HUES64 (cell line): Measurements from ENCODE around the gene HEATR5B.

ENCODE experiments used
- H3K27ac ChIP-seq: 2 replicates; pipeline ENCODE4 v1.7.0; 2013; ENCODE audit warnings: low read depth, low read length, inconsistent platforms
- H3K27me3 ChIP-seq: 2 replicates; pipeline ENCODE4 v1.6.1; 2013; ENCODE audit warnings: mild to moderate bottlenecking, low read length; ENCODE audit not compliant: insufficient read depth
- H3K36me3 ChIP-seq: 2 replicates; pipeline ENCODE4 v1.6.1; 2013; ENCODE audit warnings: mild to moderate bottlenecking, low read length; ENCODE audit not compliant: insufficient read depth
- H3K4me1 ChIP-seq: 2 replicates; pipeline ENCODE4 v1.6.1; 2013; ENCODE audit warnings: mild to moderate bottlenecking, low read length, moderate library complexity; ENCODE audit not compliant: insufficient read depth
- H3K4me3 ChIP-seq: 2 replicates; pipeline ENCODE4 v1.5.1; 2013; ENCODE audit warnings: mild to moderate bottlenecking, low read length, moderate library complexity
- H3K9ac ChIP-seq: 2 replicates; pipeline ENCODE4 v1.6.1; 2013; ENCODE audit warnings: mild to moderate bottlenecking, low read depth, low read length
- H3K9me3 ChIP-seq: 2 replicates; pipeline ENCODE4 v1.6.1; 2013; ENCODE audit warnings: low read depth, low read length; ENCODE audit not compliant: insufficient read depth
- WGBS: fragments of 150-250, 120-280 bp; methylation state at CpG from one replicate; pipeline ENCODE4 v1.1.7; 2013; ENCODE audit warnings: missing lambda C conversion rate; 5-methylcytosine and 5-hydroxymethylcytosine counted together

HEATR5B gene

DNA sequence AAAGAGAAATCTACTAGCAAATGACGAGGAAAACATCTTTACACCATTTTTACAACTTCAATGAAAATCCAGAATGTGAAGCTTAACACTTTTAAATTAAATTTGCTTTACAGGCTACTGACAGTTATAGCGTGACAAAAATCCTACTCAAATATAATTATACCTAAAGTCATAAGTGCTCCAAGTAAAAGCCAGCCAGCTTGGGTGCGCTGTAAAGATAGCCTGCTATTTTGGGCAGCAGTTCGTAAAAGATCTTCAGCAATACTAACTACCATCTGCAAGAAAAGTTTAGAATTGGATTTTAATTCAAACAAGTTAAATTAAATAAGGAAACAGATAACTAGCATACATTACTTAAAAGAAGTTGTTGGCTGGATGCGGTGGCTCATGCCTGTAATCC is 22.4 kb downstream of the HEATR5B start:
- Histone ChIP-seq H3K9me3 (no peaks in the 10 kb centered on the region), H3K4me1 (no peaks in the 10 kb centered on the region), H3K9ac (no peak overlapping the region), H3K27me3 (no peaks in the 10 kb centered on the region), H3K4me3 (no peak overlapping the region), H3K27ac (no peak overlapping the region), H3K36me3 (peaks cover 72% of the 10 kb centered on the region)
- 95% methylated on average over 4 of the region's 5 CpGs for WGBS

DNA sequence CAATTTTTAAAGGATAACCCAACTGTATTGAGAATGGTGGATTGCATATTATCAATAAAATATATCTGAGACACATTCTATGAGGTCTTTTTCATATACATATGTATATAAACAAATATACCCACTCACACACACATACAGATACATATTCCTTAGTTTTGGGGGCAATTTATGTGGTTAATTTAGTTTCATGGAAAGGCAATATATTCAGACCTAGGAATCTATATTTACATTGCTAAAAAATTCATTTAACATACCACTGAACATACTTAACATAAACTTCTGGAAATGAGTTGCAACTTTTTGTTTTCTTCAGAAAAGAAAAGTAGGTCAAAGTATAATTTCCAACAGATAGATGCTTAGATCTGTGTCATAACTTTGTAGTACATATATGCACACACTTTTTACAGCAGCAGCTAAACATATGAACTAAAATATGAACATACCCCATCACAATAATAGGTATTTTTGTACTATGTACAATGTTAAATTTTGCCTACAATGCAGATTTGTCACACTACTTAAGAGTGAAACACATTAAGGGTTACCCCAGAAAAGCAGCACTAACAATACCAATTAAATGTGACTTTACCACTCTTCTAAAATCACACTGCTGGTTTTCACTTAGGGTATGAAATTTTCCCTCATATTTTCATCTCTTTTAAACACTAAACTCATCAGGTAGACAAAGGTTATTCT is 23.0 kb downstream of the HEATR5B start:
- Histone ChIP-seq H3K4me1 (no peaks in the 10 kb centered on the region), H3K9me3 (no peaks in the 10 kb centered on the region), H3K27ac (no peak overlapping the region), H3K9ac (no peak overlapping the region), H3K36me3 (peaks cover 78% of the 10 kb centered on the region), H3K27me3 (no peaks in the 10 kb centered on the region), H3K4me3 (no peak overlapping the region)

DNA sequence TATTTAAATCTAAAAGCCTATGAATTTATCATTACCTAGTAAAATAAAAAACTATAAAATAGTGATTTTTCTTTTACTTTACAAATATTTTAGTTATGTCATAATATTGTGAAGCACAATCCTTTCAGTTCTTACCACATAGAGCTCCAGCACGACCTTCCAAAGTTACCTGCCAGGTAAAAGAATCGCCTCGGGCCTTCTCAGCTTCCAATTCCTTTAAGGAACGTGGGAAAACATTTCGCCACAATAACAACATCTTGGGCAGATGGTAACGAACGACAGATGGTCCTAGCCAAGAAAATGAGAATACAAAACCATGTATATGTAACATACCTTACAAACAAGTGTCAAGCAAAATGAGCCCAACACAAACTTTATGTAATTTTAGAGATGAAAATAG is 23.7 kb downstream of the HEATR5B start:
- peaks cover 79% of the 10 kb centered on the region for H3K36me3 ChIP-seq
- 94% methylated on average over 7 of the region's 7 CpGs for WGBS
- H3K27ac ChIP-seq, result no peak overlapping the region
- no peak overlapping the region for H3K4me3 ChIP-seq
- H3K27me3 ChIP-seq, result no peaks in the 10 kb centered on the region
- no peak overlapping the region for H3K9ac ChIP-seq
- no peaks in the 10 kb centered on the region for H3K9me3 ChIP-seq
- H3K4me1 ChIP-seq, result no peaks in the 10 kb centered on the region

DNA sequence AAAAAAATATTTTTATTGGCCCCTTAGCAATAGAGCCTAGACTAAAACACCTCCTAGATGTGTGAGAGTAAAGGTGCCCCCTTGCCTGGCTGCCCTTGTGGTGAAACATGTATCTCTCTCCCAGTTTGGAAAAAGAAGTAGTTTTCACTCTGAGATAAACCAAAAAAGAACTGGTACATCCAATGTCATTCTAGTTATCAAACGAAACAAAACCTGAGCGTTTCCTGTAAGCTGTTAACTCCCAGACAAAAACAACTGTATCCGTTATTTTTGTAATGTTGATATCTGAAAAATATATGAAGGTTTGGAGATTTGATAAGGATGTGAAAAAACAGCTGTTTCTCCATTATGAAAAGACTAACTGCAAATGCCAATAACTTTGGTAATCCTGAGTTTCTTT is 24.3 kb downstream of the HEATR5B start:
- no peak overlapping the region for H3K4me3 ChIP-seq
- no peaks in the 10 kb centered on the region for H3K27me3 ChIP-seq
- WGBS, result 98% methylated on average over 3 of the region's 3 CpGs
- H3K9me3 ChIP-seq, result no peaks in the 10 kb centered on the region
- peaks cover 76% of the 10 kb centered on the region for H3K36me3 ChIP-seq
- H3K9ac ChIP-seq, result no peak overlapping the region
- no peak overlapping the region for H3K27ac ChIP-seq
- H3K4me1 ChIP-seq, result no peaks in the 10 kb centered on the region

DNA sequence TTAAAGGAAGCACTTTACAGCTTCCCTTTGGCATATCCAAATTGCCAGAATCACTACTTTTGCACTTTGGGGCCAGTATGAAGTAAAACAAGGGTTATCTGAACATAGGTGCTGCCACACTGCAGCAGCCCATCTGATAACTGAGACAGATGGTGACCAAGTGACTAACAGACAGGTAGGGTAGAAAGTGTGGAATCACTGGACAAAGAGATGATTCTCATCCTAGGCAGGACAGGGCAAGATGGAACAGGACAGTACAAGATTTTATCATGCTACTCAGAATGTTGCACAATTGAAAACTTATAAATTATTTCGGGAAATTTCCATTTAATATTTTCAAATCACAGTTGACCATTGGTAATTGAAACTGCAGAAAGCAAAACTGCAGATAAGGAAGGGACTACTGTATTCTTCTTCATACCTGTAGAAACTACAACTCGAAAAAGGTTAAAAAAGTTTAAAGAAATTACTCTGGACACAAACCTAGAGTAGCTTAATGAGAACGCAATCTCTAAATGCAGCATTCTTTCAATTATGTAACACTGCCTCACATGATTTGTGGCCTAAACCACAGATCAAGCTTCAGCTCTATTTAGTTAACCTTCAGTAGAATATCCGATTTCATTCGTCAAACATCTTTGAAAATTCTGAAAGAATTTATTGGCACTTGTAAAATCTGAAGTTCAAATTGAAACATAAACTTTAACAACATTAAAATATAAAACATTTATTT is 31.4 kb downstream of the HEATR5B start:
- no peaks in the 10 kb centered on the region for H3K27me3 ChIP-seq
- H3K4me3 ChIP-seq, result no peak overlapping the region
- WGBS, result 96% methylated on average over 5 of the region's 5 CpGs
- H3K4me1 ChIP-seq, result no peaks in the 10 kb centered on the region
- peaks cover 68% of the 10 kb centered on the region for H3K36me3 ChIP-seq
- no peak overlapping the region for H3K27ac ChIP-seq
- H3K9me3 ChIP-seq, result no peaks in the 10 kb centered on the region
- H3K9ac ChIP-seq, result no peak overlapping the region

DNA sequence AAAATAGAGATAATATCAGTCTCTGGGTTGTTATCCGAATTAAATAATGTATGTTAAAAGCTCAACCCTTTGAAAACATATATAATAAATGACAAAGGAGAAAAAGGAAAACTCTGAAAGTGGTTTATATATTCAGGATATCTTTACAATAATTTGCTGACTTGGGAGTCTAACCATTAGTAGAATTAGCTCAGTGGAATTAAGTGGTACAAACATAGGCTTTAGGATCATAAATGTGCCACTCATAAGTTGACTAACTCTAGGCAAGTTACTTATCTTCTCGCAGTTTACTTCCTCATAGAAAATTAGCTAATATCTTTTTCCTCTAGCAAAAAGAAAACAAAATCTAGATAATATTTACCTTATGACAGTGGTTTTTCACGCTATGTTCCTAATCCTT is 44.6 kb downstream of the HEATR5B start:
- Histone ChIP-seq H3K9ac (no peak overlapping the region), H3K27ac (no peak overlapping the region), H3K4me3 (no peak overlapping the region), H3K9me3 (no peaks in the 10 kb centered on the region), H3K36me3 (peaks cover 23% of the 10 kb centered on the region), H3K4me1 (no peaks in the 10 kb centered on the region), H3K27me3 (no peaks in the 10 kb centered on the region)
- 100% methylated on average over 2 of the region's 3 CpGs for WGBS

DNA sequence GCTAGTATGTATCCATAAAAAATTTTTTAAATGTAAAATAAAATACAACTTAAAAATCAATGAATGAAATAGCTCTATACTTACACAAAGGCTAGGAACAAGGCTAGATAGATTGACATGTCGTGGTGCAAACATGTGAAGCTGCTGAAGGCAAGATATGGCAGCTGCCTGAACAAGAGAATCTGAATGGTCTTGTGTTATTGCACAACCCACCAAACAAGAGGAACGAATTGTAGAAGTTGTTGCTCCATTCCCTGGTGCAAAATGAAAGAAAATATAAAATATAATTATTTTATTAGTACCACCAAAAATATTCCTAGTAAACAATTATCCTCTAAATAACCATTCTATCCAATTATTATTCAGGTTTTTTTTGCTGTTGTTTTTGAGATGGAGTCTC is 46.4 kb downstream of the HEATR5B start:
- Histone ChIP-seq H3K9ac (no peak overlapping the region), H3K4me3 (no peak overlapping the region), H3K4me1 (no peaks in the 10 kb centered on the region), H3K9me3 (no peaks in the 10 kb centered on the region), H3K27ac (no peak overlapping the region), H3K27me3 (no peaks in the 10 kb centered on the region), H3K36me3 (peaks cover 23% of the 10 kb centered on the region)
- WGBS, result 90% methylated on average over 1 of the region's 2 CpGs

DNA sequence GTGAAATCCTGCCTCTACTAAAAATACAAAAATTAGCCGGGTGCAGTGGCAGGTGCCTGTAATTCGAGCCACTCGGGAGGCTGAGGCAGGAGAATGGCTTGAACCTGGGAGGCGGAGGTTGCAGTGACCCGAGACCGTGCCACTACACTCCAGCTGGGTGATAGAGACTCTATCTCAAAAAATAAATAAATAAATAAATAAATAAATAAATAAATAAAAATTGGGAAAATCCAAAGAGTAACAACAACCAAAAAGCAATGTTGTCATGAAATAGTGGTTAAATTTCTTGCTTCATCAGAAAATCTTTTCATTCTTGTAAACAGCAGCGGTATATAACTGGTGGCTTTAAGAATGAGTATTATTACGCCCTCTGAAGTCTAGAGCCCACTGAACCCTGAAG is 54.4 kb downstream of the HEATR5B start:
- 93% methylated on average over 8 of the region's 8 CpGs for WGBS
- Histone ChIP-seq H3K9ac (no peak overlapping the region), H3K27me3 (no peaks in the 10 kb centered on the region), H3K27ac (no peak overlapping the region), H3K36me3 (peaks cover 19% of the 10 kb centered on the region), H3K4me1 (no peaks in the 10 kb centered on the region), H3K9me3 (no peaks in the 10 kb centered on the region), H3K4me3 (no peak overlapping the region)

DNA sequence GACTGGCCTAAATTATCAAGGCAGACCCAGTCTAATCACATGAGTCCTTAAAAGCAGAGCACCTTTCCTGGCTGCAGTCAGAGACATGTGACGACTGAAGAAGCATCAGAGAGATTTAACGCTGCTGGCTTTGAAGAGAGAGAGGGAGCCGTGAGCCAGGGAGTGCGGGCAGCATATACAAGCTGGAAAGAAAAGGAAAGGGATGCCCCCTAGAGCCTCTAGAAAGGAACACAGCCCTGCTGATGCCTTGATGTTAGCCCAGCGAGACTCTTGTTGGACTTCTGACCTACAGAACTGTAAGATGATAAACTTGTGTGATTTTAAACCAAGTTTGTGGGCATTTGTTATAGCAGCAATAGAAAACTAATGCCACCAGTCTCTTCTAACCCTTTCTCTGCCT is 58.1 kb downstream of the HEATR5B start:
- WGBS, result 80% methylated on average over 5 of the region's 5 CpGs
- H3K27ac ChIP-seq, result no peak overlapping the region
- no peak overlapping the region for H3K9ac ChIP-seq
- no peaks in the 10 kb centered on the region for H3K27me3 ChIP-seq
- 0 out of 2 replicates have a peak, but pooled peaks cover 6% of the 10 kb centered on the region for H3K4me1 ChIP-seq
- no peak overlapping the region for H3K4me3 ChIP-seq
- H3K9me3 ChIP-seq, result no peaks in the 10 kb centered on the region
- H3K36me3 ChIP-seq, result peaks cover 18% of the 10 kb centered on the region

DNA sequence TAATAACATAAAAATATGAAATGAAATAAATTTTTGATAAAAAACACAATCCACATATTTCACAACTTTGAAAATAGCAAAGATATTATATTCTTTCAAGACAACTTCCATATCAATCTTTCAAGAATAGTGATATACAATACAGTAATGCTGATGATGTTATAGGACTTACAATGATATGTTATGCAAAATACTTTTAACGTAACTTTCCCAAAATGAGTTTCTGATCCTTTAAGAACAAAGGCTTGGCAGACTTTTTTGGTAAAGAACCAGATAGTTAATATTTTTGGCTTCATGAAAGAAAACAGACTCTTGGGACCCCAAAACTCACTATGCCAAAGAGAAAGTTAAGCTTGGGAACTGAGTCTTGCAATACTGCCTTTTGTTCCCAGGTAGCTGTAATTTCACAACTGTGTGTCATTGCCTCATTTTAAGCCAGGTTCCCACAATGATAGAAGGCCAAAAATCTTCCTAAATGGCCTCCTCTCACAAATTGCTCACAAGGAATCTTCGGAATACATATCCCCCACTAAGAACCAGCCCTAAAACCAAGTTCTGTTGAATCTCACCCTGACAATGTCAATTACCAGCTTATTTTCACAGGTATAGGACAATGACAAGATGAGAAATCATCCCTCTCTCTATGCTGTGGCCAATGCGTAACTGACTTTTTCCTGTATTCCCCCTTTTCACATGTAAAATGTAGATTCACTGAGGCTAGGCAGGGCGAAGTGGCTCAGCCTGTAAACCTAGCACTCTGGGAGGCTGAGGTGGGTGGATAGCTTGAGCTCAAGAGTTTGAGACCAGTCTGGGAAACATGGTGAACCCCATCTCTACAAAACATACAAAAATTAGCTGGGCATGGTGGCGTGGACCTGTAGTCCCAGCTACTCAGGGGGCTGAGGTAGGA is 63.0 kb downstream of the HEATR5B start:
- Histone ChIP-seq H3K36me3 (peaks cover 23% of the 10 kb centered on the region), H3K27me3 (no peaks in the 10 kb centered on the region), H3K4me3 (no peak overlapping the region), H3K9ac (no peak overlapping the region), H3K27ac (no peak overlapping the region), H3K9me3 (no peaks in the 10 kb centered on the region), H3K4me1 (0 out of 2 replicates have a peak, but pooled peaks cover 6% of the 10 kb centered on the region)
- 85% methylated on average over 5 of the region's 5 CpGs for WGBS
